Measurements from ENCODE around the gene KRTAP10-1.

The KRTAP10-1 gene

GRCh38 chr21:44547656-44548331 lies 7.8 kb upstream of the KRTAP10-1 start:
- DNase-seq = no peak

GRCh38 chr21:44544566-44544965 lies 4.6 kb upstream of the KRTAP10-1 start:
- no peak for DNase-seq

- DNase-seq = no peak
These were observed 2.7 kb upstream of the KRTAP10-1 start for GRCh38 chr21:44542716-44543115.

- DNase-seq = no peak
These were observed 820 bp upstream of the KRTAP10-1 start for GRCh38 chr21:44540741-44541288.

- DNase-seq = no peak
These were observed 949 bp downstream of the KRTAP10-1 start for GRCh38 chr21:44539046-44539445.

- DNase-seq = no peak
These were observed 1.8 kb downstream of the KRTAP10-1 start for GRCh38 chr21:44537930-44538911.

- no peak for DNase-seq
These were observed 4.0 kb downstream of the KRTAP10-1 start for GRCh38 chr21:44535963-44536362.

GRCh38 chr21:44534688-44535087 lies 5.3 kb downstream of the KRTAP10-1 start:
- DNase-seq = no peak

GRCh38 chr21:44533891-44534627 lies 5.9 kb downstream of the KRTAP10-1 start:
- DNase-seq = no peak

- no peak for DNase-seq
These were observed 6.7 kb downstream of the KRTAP10-1 start for GRCh38 chr21:44533121-44533890.

GRCh38 chr21:44532712-44533111 lies 7.3 kb downstream of the KRTAP10-1 start:
- no peak for DNase-seq

- no peak for DNase-seq
These were observed 8.1 kb downstream of the KRTAP10-1 start for GRCh38 chr21:44531606-44532564.

GRCh38 chr21:44530903-44531605 lies 8.9 kb downstream of the KRTAP10-1 start:
- DNase-seq = no peak

GRCh38 chr21:44530221-44530902 lies 9.6 kb downstream of the KRTAP10-1 start:
- no peak for DNase-seq

GRCh38 chr21:44529503-44530125 lies 10.4 kb downstream of the KRTAP10-1 start:
- no peak for DNase-seq

- DNase-seq = no peak
These were observed 11.0 kb downstream of the KRTAP10-1 start for GRCh38 chr21:44529011-44529421.

GRCh38 chr21:44528634-44528995 lies 11.4 kb downstream of the KRTAP10-1 start:
- DNase-seq = no peak

GRCh38 chr21:44527983-44528633 lies 11.9 kb downstream of the KRTAP10-1 start:
- DNase-seq = no peak
